ENCODE measurements around the gene A3GALT2. TPM values are rescaled to one million over a fixed set of nuclear protein-coding genes. Genes with fewer than 3 reads are reported as not detected.

A3GALT2 gene
- polyA plus RNA-seq, 1 experiment: not detected

- TF ChIP-seq CTCF (IDR thresholded peaks at IDR 0.05; ENCODE audit: insufficient read depth, low read depth, low read length): no peak
- Histone ChIP-seq H3K4me3 (ENCODE audit: low read depth, low read length) (no peak overlapping the region), H3K27me3 (ENCODE audit: control insufficient read depth, insufficient read depth, low read length) (no peaks in the 10 kb centered on the region), H3K36me3 (ENCODE audit: control insufficient read depth, insufficient read depth, low read length) (peaks cover 8% of the 10 kb centered on the region)
- CTCF ChIA-PET: interaction anchor here (1.0 to 19.9 kb wide), 2 partner anchors 8 to 62 kb away, joined by 3 to 203 read pairs; no protein-coding TSS in a partner anchor
- DNase-seq (ENCODE audit: low read depth): no peak
- POLR2A ChIA-PET: no interaction called here
Measured at GRCh38 chr1:33358114-33358794, 37.4 kb upstream of the A3GALT2 start.

- no peak for TF ChIP-seq CTCF (IDR thresholded peaks at IDR 0.05; ENCODE audit: insufficient read depth, low read depth, low read length)
- ChIA-PET CTCF (interaction anchor here (19.9 kb wide), 1 partner anchor 61 kb away, joined by 203 read pairs; no protein-coding TSS in a partner anchor), POLR2A (no interaction called here)
- peaks cover 9% of the 10 kb centered on the region for H3K36me3 ChIP-seq (ENCODE audit: control insufficient read depth, insufficient read depth, low read length)
- DNase-seq (ENCODE audit: low read depth): no peak
- H3K27me3 ChIP-seq (ENCODE audit: control insufficient read depth, insufficient read depth, low read length): no peaks in the 10 kb centered on the region
- no peak overlapping the region for H3K4me3 ChIP-seq (ENCODE audit: low read depth, low read length)
Measured at GRCh38 chr1:33357099-33357498, 36.2 kb upstream of the A3GALT2 start.

GRCh38 chr1:33354707-33355316 lies 33.9 kb upstream of the A3GALT2 start:
- Histone ChIP-seq H3K4me3 (ENCODE audit: low read depth, low read length) (no peak overlapping the region), H3K27me3 (ENCODE audit: control insufficient read depth, insufficient read depth, low read length) (no peaks in the 10 kb centered on the region), H3K36me3 (ENCODE audit: control insufficient read depth, insufficient read depth, low read length) (peaks cover 9% of the 10 kb centered on the region)
- ChIA-PET POLR2A (no interaction called here), CTCF (interaction anchor here (0.7 to 19.9 kb wide), 3 partner anchors 58 to 101 kb away, joined by 4 to 203 read pairs (median 4); no protein-coding TSS in a partner anchor)
- no peak for TF ChIP-seq CTCF (IDR thresholded peaks at IDR 0.05; ENCODE audit: insufficient read depth, low read depth, low read length)
- no peak for DNase-seq (ENCODE audit: low read depth)

- Histone ChIP-seq H3K36me3 (ENCODE audit: control insufficient read depth, insufficient read depth, low read length) (peaks cover 9% of the 10 kb centered on the region), H3K27me3 (ENCODE audit: control insufficient read depth, insufficient read depth, low read length) (no peaks in the 10 kb centered on the region), H3K4me3 (ENCODE audit: low read depth, low read length) (no peak overlapping the region)
- ChIA-PET POLR2A (no interaction called here), CTCF (no interaction called here)
- DNase-seq (ENCODE audit: low read depth): no peak
- TF ChIP-seq CTCF (IDR thresholded peaks at IDR 0.05; ENCODE audit: insufficient read depth, low read depth, low read length): no peak
Measured at GRCh38 chr1:33353531-33353930, 32.6 kb upstream of the A3GALT2 start.

- no peak for DNase-seq (ENCODE audit: low read depth)
- Histone ChIP-seq H3K4me3 (ENCODE audit: low read depth, low read length) (no peak overlapping the region), H3K27me3 (ENCODE audit: control insufficient read depth, insufficient read depth, low read length) (no peaks in the 10 kb centered on the region), H3K36me3 (ENCODE audit: control insufficient read depth, insufficient read depth, low read length) (peaks cover 9% of the 10 kb centered on the region)
- no peak for TF ChIP-seq CTCF (IDR thresholded peaks at IDR 0.05; ENCODE audit: insufficient read depth, low read depth, low read length)
- POLR2A ChIA-PET: no interaction called here
- CTCF ChIA-PET: interaction anchor here (0.7 to 2.3 kb wide), 5 partner anchors 8 to 105 kb away, joined by 3 to 8 read pairs (median 4); no protein-coding TSS in a partner anchor
Measured at GRCh38 chr1:33351281-33351660, 30.4 kb upstream of the A3GALT2 start.
